ENCODE measurements around the gene FAM222A.

Gene FAM222A

GRCh38 chr12:109721276-109721675 is 7.7 kb downstream of the FAM222A start:
- no peak for DNase-seq (ENCODE audit: low read depth)
- TF ChIP-seq, protein P1, sequence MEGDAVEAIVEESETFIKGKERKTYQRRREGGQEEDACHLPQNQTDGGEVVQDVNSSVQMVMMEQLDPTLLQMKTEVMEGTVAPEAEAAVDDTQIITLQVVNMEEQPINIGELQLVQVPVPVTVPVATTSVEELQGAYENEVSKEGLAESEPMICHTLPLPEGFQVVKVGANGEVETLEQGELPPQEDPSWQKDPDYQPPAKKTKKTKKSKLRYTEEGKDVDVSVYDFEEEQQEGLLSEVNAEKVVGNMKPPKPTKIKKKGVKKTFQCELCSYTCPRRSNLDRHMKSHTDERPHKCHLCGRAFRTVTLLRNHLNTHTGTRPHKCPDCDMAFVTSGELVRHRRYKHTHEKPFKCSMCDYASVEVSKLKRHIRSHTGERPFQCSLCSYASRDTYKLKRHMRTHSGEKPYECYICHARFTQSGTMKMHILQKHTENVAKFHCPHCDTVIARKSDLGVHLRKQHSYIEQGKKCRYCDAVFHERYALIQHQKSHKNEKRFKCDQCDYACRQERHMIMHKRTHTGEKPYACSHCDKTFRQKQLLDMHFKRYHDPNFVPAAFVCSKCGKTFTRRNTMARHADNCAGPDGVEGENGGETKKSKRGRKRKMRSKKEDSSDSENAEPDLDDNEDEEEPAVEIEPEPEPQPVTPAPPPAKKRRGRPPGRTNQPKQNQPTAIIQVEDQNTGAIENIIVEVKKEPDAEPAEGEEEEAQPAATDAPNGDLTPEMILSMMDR (conservative IDR thresholded peaks at IDR 0.05; ENCODE audit: low read length): no peak
- no peak overlapping the region for H3K4me3 ChIP-seq (ENCODE audit: low read length)

DNA sequence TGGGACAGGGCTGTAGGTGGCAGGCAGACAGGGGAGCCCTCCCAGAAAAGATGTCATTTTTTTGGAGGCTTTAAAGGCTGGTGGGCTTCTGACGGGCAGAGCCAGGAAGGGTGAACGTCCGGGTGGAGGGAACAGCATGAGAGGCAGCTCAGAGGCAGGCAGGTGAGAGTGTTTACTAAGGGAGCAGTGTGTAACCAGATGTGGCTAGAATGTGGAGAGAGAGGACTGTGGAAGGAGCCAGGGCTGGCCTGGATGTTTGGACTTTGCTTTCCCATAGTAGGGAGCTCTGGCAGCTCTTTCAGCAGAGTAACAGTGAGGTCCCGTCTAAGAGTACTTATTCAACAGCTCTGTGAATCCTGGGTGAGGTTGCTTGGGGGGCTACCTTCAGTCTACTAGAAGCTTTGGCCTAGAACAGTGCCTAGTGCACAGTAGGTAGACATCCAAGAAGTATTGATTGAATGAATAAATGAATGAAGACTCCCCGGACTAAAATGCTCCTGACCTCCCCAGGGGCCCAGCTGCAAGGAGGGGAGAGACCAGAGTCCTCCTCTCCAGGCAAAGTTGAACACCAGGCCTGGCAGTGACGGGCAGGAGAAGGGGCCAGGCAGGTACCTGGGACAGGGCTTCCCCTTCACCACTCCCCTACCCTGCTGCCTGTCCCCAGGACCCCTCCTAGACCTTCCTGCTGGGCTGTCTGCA is 8.5 kb downstream of the FAM222A start:
- TF ChIP-seq, protein P1 (conservative IDR thresholded peaks at IDR 0.05; ENCODE audit: low read length): no peak
- no peak for DNase-seq (ENCODE audit: low read depth)
- H3K4me3 ChIP-seq (ENCODE audit: low read length): no peak overlapping the region

GRCh38 chr12:109722721-109723094 is 9.1 kb downstream of the FAM222A start:
- TF ChIP-seq, protein P1 (conservative IDR thresholded peaks at IDR 0.05; ENCODE audit: low read length): no peak
- H3K4me3 ChIP-seq (ENCODE audit: low read length): no peak overlapping the region
- no peak for DNase-seq (ENCODE audit: low read depth)

DNA sequence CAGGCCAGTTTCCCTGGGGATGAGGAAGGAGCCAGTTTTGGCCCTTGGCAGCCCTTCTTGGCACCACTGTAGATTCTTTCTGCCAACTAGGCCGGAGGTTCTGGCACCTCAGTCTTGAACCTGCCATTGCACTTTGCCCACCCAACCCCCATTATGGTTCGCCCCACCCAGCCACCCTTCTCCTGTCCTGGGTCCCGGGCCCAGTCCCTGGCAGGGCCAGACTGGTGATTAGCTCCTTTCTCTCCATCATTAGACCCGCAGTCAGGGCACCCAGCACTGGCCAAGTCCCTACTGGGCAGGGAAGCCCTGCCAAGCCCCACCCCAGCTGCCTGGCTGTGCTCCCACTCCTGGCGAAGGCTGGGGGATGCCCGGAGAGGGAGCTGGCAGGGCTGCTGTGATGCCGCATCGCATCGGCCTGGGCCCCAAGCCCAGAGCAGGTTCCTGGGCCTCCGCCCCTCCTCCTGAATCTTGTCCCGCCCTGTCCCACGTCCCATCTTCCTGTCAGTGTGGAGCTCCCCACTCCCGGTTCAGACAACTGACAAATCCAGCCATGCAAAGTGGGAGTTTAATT is 9.8 kb downstream of the FAM222A start:
- TF ChIP-seq, protein P1 (conservative IDR thresholded peaks at IDR 0.05; ENCODE audit: low read length): no peak
- H3K4me3 ChIP-seq (ENCODE audit: low read length): no peak overlapping the region
- DNase-seq (ENCODE audit: low read depth): no peak

DNA sequence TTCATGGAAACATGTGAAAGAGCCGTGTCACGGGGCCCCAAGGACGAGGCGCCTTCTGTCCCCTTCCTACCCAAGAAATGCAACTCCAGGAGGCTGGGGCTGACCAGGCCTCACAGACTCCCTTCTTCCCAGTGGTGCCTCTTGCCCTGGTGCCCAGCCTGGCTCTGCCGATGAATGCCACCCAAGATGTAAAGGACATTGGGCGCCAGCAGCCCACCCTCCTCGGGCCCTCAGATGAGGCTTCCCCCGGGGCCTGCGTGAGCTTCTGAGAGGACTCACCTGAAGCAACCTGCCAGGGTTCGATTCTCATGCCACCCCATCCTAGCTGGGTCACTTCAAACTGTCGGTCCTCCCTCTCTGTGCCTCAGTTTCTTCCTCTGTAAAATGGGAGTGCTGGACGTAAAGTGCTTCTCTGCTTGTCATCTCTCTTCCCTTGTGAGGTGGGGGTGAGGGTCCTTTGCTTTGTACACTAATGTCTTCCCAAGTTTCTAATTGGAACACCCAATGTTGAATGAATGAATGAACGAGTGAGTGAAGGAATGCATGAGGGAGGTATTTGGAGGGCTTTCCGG is 10.8 kb downstream of the FAM222A start:
- no peak for DNase-seq (ENCODE audit: low read depth)
- no peak overlapping the region for H3K4me3 ChIP-seq (ENCODE audit: low read length)
- TF ChIP-seq, protein P1 (conservative IDR thresholded peaks at IDR 0.05; ENCODE audit: low read length): no peak

DNA sequence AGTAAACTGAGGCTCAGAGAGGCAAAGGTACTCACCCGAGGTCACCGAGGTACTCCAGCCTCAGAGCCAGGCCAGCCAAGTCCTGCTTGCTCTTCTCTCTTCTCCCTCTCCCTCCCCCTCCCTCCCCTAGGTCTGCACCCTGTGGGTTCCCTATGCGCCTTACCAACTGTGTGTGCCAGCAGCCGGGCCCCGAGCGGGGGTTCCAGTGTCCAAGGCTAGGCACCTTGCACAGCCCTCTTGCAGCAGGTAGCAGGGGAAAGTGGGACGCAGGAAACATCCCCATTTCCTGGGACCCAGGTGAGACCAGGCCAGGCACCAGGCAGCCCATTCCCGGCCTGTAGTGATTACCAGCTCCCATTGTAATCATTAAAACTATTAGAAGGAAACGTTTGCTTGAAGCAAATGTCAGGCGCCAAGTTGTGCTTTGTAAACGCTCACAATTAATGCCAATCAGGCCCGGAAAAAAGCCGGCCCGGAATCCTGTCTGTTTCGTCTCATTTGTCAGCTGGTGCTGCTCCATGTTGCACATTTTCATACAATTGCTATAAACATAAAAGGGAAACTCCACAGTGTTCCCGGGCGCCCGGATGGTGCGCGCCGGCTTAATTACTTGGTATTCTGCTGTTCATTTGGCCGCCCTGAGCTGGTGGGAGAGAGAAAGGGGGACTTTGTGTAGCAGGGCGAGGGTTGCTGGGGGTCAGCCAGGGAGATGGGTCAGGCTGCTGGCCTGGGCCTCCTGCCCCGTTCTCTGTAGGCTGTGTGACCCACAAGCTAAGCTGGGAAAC is 11.9 kb downstream of the FAM222A start:
- no peak overlapping the region for H3K4me3 ChIP-seq (ENCODE audit: low read length)
- TF ChIP-seq, protein P1 (conservative IDR thresholded peaks at IDR 0.05; ENCODE audit: low read length): no peak
- DNase-seq (ENCODE audit: low read depth): no peak

Measured in AG10803 (cell line).